Keratinocyte (primary cell): ENCODE data around the gene KMO. TPM values are rescaled to one million over a fixed set of nuclear protein-coding genes. Genes with fewer than 3 reads are reported as not detected.

Experiments
- DNase-seq: peaks from one replicate; pipeline ENCODE4 v3.0.0-alpha.2; 2011; ENCODE audit warnings: low read depth, missing footprints, low spot score
- FAIRE-seq: peaks from 2 replicates; lab custom pipeline; 2011; peaks lifted over from hg19 to GRCh38; lab: Jason Lieb, UNC
- H2AFZ ChIP-seq: 2 replicates; pipeline ENCODE4 v1.6.0; 2012; ENCODE audit warnings: low read length, control low read depth, inconsistent platforms; ENCODE audit not compliant: control insufficient read depth
- H3K27ac ChIP-seq: 2 replicates; pipeline ENCODE4 v1.5.1; 2011; ENCODE audit warnings: low read length; ENCODE audit not compliant: control insufficient read depth, insufficient read depth
- H3K27me3 ChIP-seq: 3 replicates; pipeline ENCODE4 v1.6.0; 2011; ENCODE audit warnings: low read length; ENCODE audit not compliant: control insufficient read depth, insufficient read depth; ENCODE audit errors: extremely low read depth
- H3K36me3 ChIP-seq, 2 experiments: 2 replicates in 1 of 2; 3 replicates in 1 of 2; pipeline ENCODE4 v1.5.1; 2011; ENCODE audit warnings: low read length in 2 of 2, mild to moderate bottlenecking in 1 of 2; ENCODE audit not compliant: control insufficient read depth in 2 of 2, insufficient read depth in 2 of 2; ENCODE audit errors: extremely low read depth in 1 of 2
- H3K4me1 ChIP-seq: 3 replicates; pipeline ENCODE4 v1.5.1; 2011; ENCODE audit warnings: low read length; ENCODE audit not compliant: control insufficient read depth, insufficient read depth; ENCODE audit errors: extremely low read depth
- H3K4me2 ChIP-seq: 3 replicates; pipeline ENCODE4 v1.6.0; 2011; ENCODE audit warnings: low read depth, low read length; ENCODE audit not compliant: control insufficient read depth, insufficient read depth; ENCODE audit errors: extremely low read depth
- H3K4me3 ChIP-seq, 3 experiments: fragments of 200-600 bp in 1 of 3; sonication (generic) in 1 of 3; 2 replicates in 2 of 3; 3 replicates in 1 of 3; pipeline ENCODE4 v1.5.1; 2011 to 2016; ENCODE audit warnings: low read length in 3 of 3, mild to moderate bottlenecking in 3 of 3, control low read depth in 2 of 3, inconsistent platforms in 1 of 3, low read depth in 1 of 3, mixed read lengths in 1 of 3, mixed run types in 1 of 3, moderate library complexity in 1 of 3; ENCODE audit not compliant: control insufficient read depth in 2 of 3, insufficient read depth in 2 of 3; ENCODE audit errors: extremely low read depth in 1 of 3
- H3K79me2 ChIP-seq: 2 replicates; pipeline ENCODE4 v1.6.0; 2012; ENCODE audit warnings: low read length; ENCODE audit not compliant: control insufficient read depth, insufficient read depth
- H3K9ac ChIP-seq: 3 replicates; pipeline ENCODE4 v1.6.0; 2011; ENCODE audit warnings: low read length; ENCODE audit not compliant: control insufficient read depth, insufficient read depth; ENCODE audit errors: extremely low read depth
- H3K9me1 ChIP-seq: 3 replicates; pipeline ENCODE4 v1.6.0; 2011; ENCODE audit warnings: low read length; ENCODE audit not compliant: control insufficient read depth, insufficient read depth; ENCODE audit errors: extremely low read depth
- H3K9me3 ChIP-seq: 2 replicates; pipeline ENCODE4 v1.5.1; 2012; ENCODE audit warnings: low read depth, low read length; ENCODE audit not compliant: control insufficient read depth
- H4K20me1 ChIP-seq: 3 replicates; pipeline ENCODE4 v1.6.0; 2011; ENCODE audit warnings: low read length; ENCODE audit not compliant: control insufficient read depth, insufficient read depth; ENCODE audit errors: extremely low read depth
- CTCF ChIP-seq, 3 experiments: IDR thresholded peaks in 1 of 3; conservative IDR thresholded peaks in 1 of 3; optimal IDR thresholded peaks in 1 of 3; 2 replicates in 2 of 3; 3 replicates in 1 of 3; pipeline versions ENCODE3 to v1.5.1; 2011; ENCODE audit warnings: low read length in 3 of 3, mild to moderate bottlenecking in 3 of 3, moderate library complexity in 2 of 3, control low read depth in 1 of 3, inconsistent platforms in 1 of 3; ENCODE audit not compliant: insufficient read depth in 2 of 3; ENCODE audit errors: extremely low read depth in 1 of 3
- EZH2 ChIP-seq: IDR thresholded peaks from one replicate; pipeline ENCODE4 v1.6.1; 2012; ENCODE audit warnings: inconsistent platforms, mild to moderate bottlenecking, low read length, moderate library complexity
- dilution Hi-C: fragments of 300-500 bp; cut with MboI; formaldehyde crosslinking; loops from one replicate; pipeline ENCODE4 v1.7.0; 2020; ENCODE audit warnings: low sequenced_read_pairs; ENCODE audit not compliant: extremely low pct_ligation_motif_present
- polyA plus RNA-seq, 5 experiments: library from polyadenylated mRNA; depleted of rRNA in 3 of 5; stranded (reverse) in 3 of 5; stranded (forward) in 1 of 5; unstranded in 1 of 5; fragments of >200 nt; gene quantifications; 1 replicate in 1 of 5; 2 replicates in 3 of 5; 3 replicates in 1 of 5; pipeline versions ENCODE4 v1.2.1 to v1.2.3, GENCODE V29; 2011 to 2012; ENCODE audit warnings: missing spikeins in 2 of 5, low read depth in 1 of 5, low replicate concordance in 1 of 5

The KMO gene
- polyA plus RNA-seq, 1 donor (not counting 4 experiments of a cell fraction or from before 2014, with no cell fraction given): 4.7 TPM

GRCh38 chr1:241592273-241592958 is 60.2 kb downstream of the KMO start:
- peak; percentile 95 for FAIRE-seq

GRCh38 chr1:241593186-241593585 is 61.0 kb downstream of the KMO start:
- H4K20me1 ChIP-seq: no peaks in the 10 kb centered on the region
- no peak overlapping the region for H2AFZ ChIP-seq
- peak overlapping the region; percentile 3 for H3K4me2 ChIP-seq
- FAIRE-seq (no peak), DNase-seq (no peak)
- TF ChIP-seq EZH2: no peak
- TF ChIP-seq CTCF (optimal IDR thresholded peaks at IDR 0.05 in 1 of 3, IDR thresholded peaks at IDR 0.05 in 1 of 3, conservative IDR thresholded peaks at IDR 0.05 in 1 of 3; ENCODE audit: extremely low read depth in 1 of 3, insufficient read depth in 2 of 3, low read length in 3 of 3): no peak
- H3K9me3 ChIP-seq: no peaks in the 10 kb centered on the region
- no peaks in the 10 kb centered on the region for H3K9me1 ChIP-seq
- H3K27me3 ChIP-seq: no peaks in the 10 kb centered on the region
- H3K36me3 ChIP-seq: peaks cover 3 to 5% of the 10 kb centered on the region in 2 experiments
- H3K79me2 ChIP-seq: no peaks in the 10 kb centered on the region
- H3K9ac ChIP-seq: peak overlapping the region; percentile 75
- dilution Hi-C loops: no loop called here
- peaks cover 35% of the 10 kb centered on the region for H3K4me1 ChIP-seq
- no peak overlapping the region for H3K4me3 ChIP-seq
- peak overlapping the region; percentile 97 for H3K27ac ChIP-seq

More at GRCh38 chr1:241592273-241592958, 60.2 kb downstream of the KMO start:
- no peaks in the 10 kb centered on the region for H3K27me3 ChIP-seq
- DNase-seq: peak; percentile 88
- TF ChIP-seq CTCF (optimal IDR thresholded peaks at IDR 0.05 in 1 of 3, IDR thresholded peaks at IDR 0.05 in 1 of 3, conservative IDR thresholded peaks at IDR 0.05 in 1 of 3; ENCODE audit: extremely low read depth in 1 of 3, insufficient read depth in 2 of 3, low read length in 3 of 3) (no peak), EZH2 (no peak)
- H3K27ac ChIP-seq: peak overlapping the region; percentile 97
- no peaks in the 10 kb centered on the region for H3K9me1 ChIP-seq
- H3K79me2 ChIP-seq: no peaks in the 10 kb centered on the region
- H3K9ac ChIP-seq: peak overlapping the region; percentile 75
- H3K36me3 ChIP-seq: peaks cover 3 to 5% of the 10 kb centered on the region in 2 experiments
- H3K9me3 ChIP-seq: no peaks in the 10 kb centered on the region
- no peak overlapping the region for H2AFZ ChIP-seq
- dilution Hi-C loops: no loop called here
- H3K4me2 ChIP-seq: peak overlapping the region; percentile 53
- H3K4me3 ChIP-seq: no peak overlapping the region
- peaks cover 40% of the 10 kb centered on the region for H3K4me1 ChIP-seq
- H4K20me1 ChIP-seq: no peaks in the 10 kb centered on the region
